DND-41 (cell line): ENCODE results near the gene TRMT112.

Experiments used
- ATAC-seq: fragments of 200-7000 bp; cut with Tn5 transposase; 3 replicates; pipeline ENCODE4 v1.9.1; 2021; ENCODE audit warnings: low read depth; ENCODE audit not compliant: insufficient read depth
- DNase-seq: peaks from one replicate; pipeline ENCODE4 v3.0.0-alpha.2; 2020
- H2AFZ ChIP-seq: 2 replicates; pipeline ENCODE4 v1.6.0; 2012; ENCODE audit warnings: low read depth, low read length
- H3K27ac ChIP-seq: 2 replicates; pipeline ENCODE4 v1.5.1; 2012; ENCODE audit warnings: low read length, inconsistent platforms
- H3K27me3 ChIP-seq: fragments of 200-600 bp; sonication (generic); 2 replicates; pipeline ENCODE4 v1.6.0; 2012; ENCODE audit warnings: low read length, mild to moderate bottlenecking, inconsistent platforms; ENCODE audit not compliant: insufficient read depth, poor library complexity
- H3K36me3 ChIP-seq: 2 replicates; pipeline ENCODE4 v1.5.1; 2012; ENCODE audit warnings: low read length, inconsistent platforms; ENCODE audit not compliant: insufficient read depth
- H3K4me1 ChIP-seq: 2 replicates; pipeline ENCODE4 v1.5.1; 2012; ENCODE audit warnings: mild to moderate bottlenecking, low read length; ENCODE audit not compliant: insufficient read depth
- H3K4me2 ChIP-seq: 2 replicates; pipeline ENCODE4 v1.6.0; 2012; ENCODE audit warnings: mild to moderate bottlenecking, moderate library complexity, low read length, inconsistent platforms; ENCODE audit not compliant: insufficient read depth
- H3K4me3 ChIP-seq, 2 experiments: fragments of 200-600 bp in 1 of 2; shearing (Covaris generic) in 1 of 2; 2 replicates each; pipeline ENCODE4 v1.5.1; 2012 to 2016; ENCODE audit warnings: inconsistent platforms in 2 of 2, low read length in 2 of 2, mild to moderate bottlenecking in 2 of 2, low read depth in 1 of 2, moderate library complexity in 1 of 2
- H3K79me2 ChIP-seq: 2 replicates; pipeline ENCODE4 v1.6.0; 2012; ENCODE audit warnings: low read length, inconsistent platforms; ENCODE audit not compliant: insufficient read depth
- H3K9ac ChIP-seq: 2 replicates; pipeline ENCODE4 v1.6.0; 2012; ENCODE audit warnings: low read depth, mild to moderate bottlenecking, inconsistent platforms, low read length, moderate library complexity
- H3K9me3 ChIP-seq: 2 replicates; pipeline ENCODE4 v1.5.1; 2012; ENCODE audit warnings: low read length, moderate library complexity, mild to moderate bottlenecking, inconsistent platforms; ENCODE audit not compliant: insufficient read depth, severe bottlenecking
- H4K20me1 ChIP-seq: 2 replicates; pipeline ENCODE4 v1.6.0; 2012; ENCODE audit warnings: low read length; ENCODE audit not compliant: insufficient read depth
- EZH2 ChIP-seq: IDR thresholded peaks from 3 replicates; pipeline ENCODE4 v1.6.1; 2012; ENCODE audit warnings: borderline replicate concordance, low read depth, mild to moderate bottlenecking, moderate library complexity, low read length, inconsistent platforms; ENCODE audit not compliant: severe bottlenecking
- TF ChIP-seq, protein P1 (sequence below): IDR thresholded peaks from 2 replicates; pipeline ENCODE4 v1.5.1; 2012; ENCODE audit warnings: borderline replicate concordance, low read length, moderate library complexity, mild to moderate bottlenecking; ENCODE audit not compliant: poor library complexity, severe bottlenecking; ENCODE audit errors: extremely low read depth

Gene TRMT112

DNA sequence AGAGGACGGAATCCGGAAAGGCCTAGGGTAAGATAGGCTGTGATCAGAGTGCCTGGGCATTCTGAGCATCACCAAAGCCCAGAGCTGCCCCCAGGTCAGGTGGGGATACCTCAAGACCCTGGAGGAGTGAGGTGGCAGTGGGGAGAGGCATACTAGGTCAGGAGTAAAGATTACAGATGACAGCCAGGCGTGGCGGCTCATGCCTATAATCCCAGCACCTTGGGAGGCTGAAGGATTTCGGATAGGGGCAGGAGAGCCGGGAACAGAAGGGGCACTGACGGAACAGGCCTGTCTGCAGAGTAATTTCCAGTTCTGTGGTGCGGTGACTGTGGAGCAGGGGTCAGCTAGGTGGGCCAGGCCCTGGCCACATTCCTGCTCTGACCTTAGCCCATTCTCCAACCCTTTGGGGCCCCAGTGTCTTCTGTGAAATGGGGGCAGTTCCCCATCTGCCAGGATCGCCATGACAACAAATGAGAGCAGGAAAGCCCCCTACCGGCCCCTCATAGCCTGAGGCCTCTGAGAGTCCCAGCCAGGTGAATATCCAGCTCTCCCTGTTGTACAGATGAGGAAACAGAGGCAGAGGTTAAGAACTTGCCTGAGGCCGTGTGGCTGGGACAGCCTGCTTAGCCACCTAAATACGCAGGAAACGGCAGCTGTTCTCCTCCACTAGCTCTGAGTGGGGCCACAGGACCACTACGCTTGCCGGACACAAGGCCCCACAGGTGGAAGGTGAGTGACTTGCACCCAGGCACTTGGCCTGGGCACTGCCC, 42.1 kb downstream of the TRMT112 start:
- Histone ChIP-seq H2AFZ (no peak overlapping the region), H3K9ac (no peak overlapping the region), H3K36me3 (peaks cover 32% of the 10 kb centered on the region)

DNA sequence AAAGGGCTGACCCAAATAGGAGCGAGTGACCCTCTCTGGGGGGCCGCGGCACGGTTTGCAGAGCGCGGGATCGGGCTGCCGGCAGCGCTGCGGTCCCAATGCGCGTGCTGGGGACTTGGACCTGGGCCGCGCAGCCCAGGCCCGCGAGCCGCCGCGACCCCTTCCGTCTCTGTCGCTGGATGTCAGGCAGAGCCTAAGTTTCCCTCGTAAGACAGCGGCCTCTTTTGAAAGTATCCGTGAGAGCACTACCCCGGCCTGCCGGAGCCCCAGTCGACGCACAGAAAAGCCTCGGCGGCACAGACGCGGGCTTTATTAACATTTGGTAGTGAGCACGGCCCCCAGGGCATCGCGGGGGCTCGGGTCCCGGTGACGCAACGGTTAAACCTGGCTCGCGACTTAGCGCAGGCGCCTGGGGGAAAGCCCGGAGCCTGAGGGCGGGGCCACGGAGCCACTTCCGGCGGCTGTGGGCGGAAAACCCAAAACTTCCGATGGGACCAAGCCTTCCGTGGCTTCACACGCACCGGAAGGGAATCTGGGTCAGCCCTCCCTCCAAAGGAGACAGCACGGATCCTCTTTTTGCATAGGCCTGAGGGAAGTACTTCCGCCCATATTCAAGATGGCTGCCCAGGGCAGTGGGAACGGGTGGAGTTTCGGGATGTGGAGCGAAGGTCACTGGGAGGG, 47.7 kb downstream of the TRMT112 start:
- TF ChIP-seq EZH2: no peak
- TF ChIP-seq, protein P1, sequence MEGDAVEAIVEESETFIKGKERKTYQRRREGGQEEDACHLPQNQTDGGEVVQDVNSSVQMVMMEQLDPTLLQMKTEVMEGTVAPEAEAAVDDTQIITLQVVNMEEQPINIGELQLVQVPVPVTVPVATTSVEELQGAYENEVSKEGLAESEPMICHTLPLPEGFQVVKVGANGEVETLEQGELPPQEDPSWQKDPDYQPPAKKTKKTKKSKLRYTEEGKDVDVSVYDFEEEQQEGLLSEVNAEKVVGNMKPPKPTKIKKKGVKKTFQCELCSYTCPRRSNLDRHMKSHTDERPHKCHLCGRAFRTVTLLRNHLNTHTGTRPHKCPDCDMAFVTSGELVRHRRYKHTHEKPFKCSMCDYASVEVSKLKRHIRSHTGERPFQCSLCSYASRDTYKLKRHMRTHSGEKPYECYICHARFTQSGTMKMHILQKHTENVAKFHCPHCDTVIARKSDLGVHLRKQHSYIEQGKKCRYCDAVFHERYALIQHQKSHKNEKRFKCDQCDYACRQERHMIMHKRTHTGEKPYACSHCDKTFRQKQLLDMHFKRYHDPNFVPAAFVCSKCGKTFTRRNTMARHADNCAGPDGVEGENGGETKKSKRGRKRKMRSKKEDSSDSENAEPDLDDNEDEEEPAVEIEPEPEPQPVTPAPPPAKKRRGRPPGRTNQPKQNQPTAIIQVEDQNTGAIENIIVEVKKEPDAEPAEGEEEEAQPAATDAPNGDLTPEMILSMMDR: peak; percentile 44
- peak overlapping the region; percentile 81 for H2AFZ ChIP-seq

More for the DNA sequence above, 42.1 kb downstream of the TRMT112 start:
- peaks cover 28% of the 10 kb centered on the region for H3K79me2 ChIP-seq
- DNase-seq: no peak
- no peak overlapping the region for H3K4me2 ChIP-seq
- H3K9me3 ChIP-seq: no peaks in the 10 kb centered on the region
- TF ChIP-seq EZH2: no peak
- TF ChIP-seq, protein P1: no peak
- H3K4me1 ChIP-seq: peaks cover 23% of the 10 kb centered on the region
- no peaks in the 10 kb centered on the region for H3K27me3 ChIP-seq
- no peak overlapping the region for H3K27ac ChIP-seq
- ATAC-seq: no peak
- H4K20me1 ChIP-seq: no peaks in the 10 kb centered on the region
- no peak overlapping the region for H3K4me3 ChIP-seq

DNA sequence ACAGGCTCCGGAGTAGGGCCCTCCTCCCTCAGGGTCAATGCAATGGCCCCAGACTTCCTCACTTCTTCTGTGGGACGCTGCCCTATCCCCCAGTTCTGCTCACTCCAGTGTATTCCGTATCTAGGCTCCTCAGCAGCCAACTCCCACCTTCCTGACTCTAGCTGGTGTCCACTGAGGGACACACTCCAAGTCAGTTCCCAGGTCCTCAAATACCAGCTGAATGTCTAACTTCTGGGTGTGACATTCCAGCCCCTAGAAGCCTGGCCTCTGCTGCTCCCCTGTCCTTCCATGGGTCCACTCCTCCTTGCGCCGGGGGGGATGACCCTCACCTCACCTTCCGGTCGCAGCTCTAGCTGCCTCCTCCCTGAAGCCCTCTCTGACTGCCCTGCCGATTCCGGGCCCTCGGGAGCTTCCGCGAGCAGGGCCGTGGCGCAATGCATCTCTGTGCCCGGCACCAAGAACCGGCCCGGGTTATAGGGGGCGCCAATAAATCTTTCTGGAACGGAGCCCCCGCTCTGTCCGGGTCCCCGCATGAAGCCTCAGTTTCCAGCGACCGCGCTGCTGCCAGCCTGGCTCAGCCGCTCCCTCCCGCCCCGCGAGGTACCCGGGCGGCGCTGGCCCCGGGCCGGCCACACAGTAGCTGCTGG, 48.3 kb downstream of the TRMT112 start:
- peak overlapping the region; percentile 79 to 90 for H3K4me3 ChIP-seq
- H3K9ac ChIP-seq: peak overlapping the region; percentile 95
- peaks cover 13% of the 10 kb centered on the region; the same call in 1 of the 2 replicates for H3K36me3 ChIP-seq
- H3K27me3 ChIP-seq: no peaks in the 10 kb centered on the region
- DNase-seq (peak; percentile 53), ATAC-seq (peak; percentile 4)
- TF ChIP-seq EZH2: no peak
- TF ChIP-seq, protein P1: no peak
- peak overlapping the region; percentile 71 for H2AFZ ChIP-seq
- peaks cover 38% of the 10 kb centered on the region for H3K4me1 ChIP-seq
- no peaks in the 10 kb centered on the region for H4K20me1 ChIP-seq
- H3K27ac ChIP-seq: peak overlapping the region; percentile 90
- peaks cover 28% of the 10 kb centered on the region for H3K79me2 ChIP-seq
- H3K4me2 ChIP-seq: peak overlapping the region; percentile 99
- H3K9me3 ChIP-seq: no peaks in the 10 kb centered on the region

More for the DNA sequence above, 47.7 kb downstream of the TRMT112 start:
- Histone ChIP-seq H3K4me2 (peak overlapping the region; percentile 99), H3K9me3 (no peaks in the 10 kb centered on the region), H3K4me1 (peaks cover 38% of the 10 kb centered on the region), H3K9ac (peak overlapping the region; percentile 95), H3K4me3 (peak overlapping the region; percentile 79 to 90), H4K20me1 (no peaks in the 10 kb centered on the region), H3K79me2 (peaks cover 28% of the 10 kb centered on the region), H3K27ac (peak overlapping the region; percentile 96), H3K36me3 (peaks cover 13% of the 10 kb centered on the region; the same call in 1 of the 2 replicates), H3K27me3 (no peaks in the 10 kb centered on the region)
- ATAC-seq (peak; percentile 82), DNase-seq (peak; percentile 99)
